ENCODE data around the gene ATP8B3.

The ATP8B3 gene

DNA sequence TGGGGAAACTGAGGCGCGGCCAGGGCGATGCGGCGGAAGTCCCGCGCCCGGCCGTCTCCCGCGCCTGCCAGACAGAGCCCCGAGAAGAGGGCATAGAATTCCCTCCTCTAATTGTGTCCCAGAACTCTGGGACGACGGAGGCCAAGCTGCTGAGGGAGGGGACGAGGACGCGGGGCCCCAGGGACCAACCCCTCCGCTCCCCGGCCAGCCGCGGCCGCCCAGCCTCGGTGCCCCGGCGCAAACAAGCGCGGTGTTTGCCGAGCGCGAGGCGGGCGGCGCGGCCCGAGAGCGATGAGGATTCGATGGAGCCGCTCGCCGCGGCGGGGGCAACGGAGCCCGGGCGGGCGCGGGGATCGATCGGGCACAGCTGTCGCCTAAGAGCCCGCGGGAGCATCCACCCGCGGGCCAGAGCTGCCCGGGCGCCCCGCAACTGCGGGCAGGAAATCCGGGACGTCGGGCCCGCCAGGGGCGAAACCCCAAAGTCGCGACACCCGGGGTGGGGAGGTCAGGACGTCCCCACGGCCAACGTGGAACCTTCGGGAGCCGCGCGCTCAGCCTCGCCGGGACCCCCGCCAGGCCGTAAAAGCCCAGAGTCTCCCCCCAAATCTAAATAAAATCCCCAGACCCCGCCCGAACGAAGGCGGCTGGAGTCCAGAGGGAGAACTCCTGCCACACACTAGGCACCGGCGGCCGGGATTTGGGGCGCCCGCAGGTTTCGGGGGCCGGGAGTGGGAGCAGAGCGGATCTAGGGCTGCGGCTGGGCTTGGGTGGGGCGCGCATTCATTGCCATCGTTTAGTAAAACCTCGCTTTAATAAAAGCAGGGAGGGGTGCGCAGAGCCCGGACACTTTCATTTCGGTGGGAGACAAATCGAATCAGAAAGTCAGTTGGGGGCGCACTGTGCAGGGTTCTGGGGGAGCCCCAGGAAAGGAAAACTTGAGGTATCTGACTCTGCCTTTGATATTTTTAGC, 62.4 kb downstream of the ATP8B3 start:
- Histone ChIP-seq H3K4me1 (ENCODE audit: insufficient read depth, low read length) (no peaks in the 10 kb centered on the region), H2AFZ (ENCODE audit: low read depth, low read length) (no peak overlapping the region), H3K4me2 (ENCODE audit: insufficient read depth, low read length) (no peak overlapping the region), H3K27me3 (ENCODE audit: insufficient read depth, low read length, poor library complexity) (peaks cover 3% of the 10 kb centered on the region), H3K79me2 (ENCODE audit: insufficient read depth, low read length) (no peaks in the 10 kb centered on the region), H3K9ac (ENCODE audit: low read depth, low read length) (no peak overlapping the region), H3K27ac (ENCODE audit: low read length) (no peak overlapping the region), H3K9me3 (ENCODE audit: insufficient read depth, low read length, severe bottlenecking) (no peaks in the 10 kb centered on the region), H3K36me3 (ENCODE audit: insufficient read depth, low read length) (no peaks in the 10 kb centered on the region), H3K4me3 (ENCODE audit: low read depth in 1 of 2, low read length in 2 of 2) (no peak overlapping the region), H4K20me1 (ENCODE audit: insufficient read depth, low read length) (peaks cover 3% of the 10 kb centered on the region)
- DNase-seq (no peak), ATAC-seq (ENCODE audit: insufficient read depth, low read depth) (no peak)
- TF ChIP-seq, protein P1, sequence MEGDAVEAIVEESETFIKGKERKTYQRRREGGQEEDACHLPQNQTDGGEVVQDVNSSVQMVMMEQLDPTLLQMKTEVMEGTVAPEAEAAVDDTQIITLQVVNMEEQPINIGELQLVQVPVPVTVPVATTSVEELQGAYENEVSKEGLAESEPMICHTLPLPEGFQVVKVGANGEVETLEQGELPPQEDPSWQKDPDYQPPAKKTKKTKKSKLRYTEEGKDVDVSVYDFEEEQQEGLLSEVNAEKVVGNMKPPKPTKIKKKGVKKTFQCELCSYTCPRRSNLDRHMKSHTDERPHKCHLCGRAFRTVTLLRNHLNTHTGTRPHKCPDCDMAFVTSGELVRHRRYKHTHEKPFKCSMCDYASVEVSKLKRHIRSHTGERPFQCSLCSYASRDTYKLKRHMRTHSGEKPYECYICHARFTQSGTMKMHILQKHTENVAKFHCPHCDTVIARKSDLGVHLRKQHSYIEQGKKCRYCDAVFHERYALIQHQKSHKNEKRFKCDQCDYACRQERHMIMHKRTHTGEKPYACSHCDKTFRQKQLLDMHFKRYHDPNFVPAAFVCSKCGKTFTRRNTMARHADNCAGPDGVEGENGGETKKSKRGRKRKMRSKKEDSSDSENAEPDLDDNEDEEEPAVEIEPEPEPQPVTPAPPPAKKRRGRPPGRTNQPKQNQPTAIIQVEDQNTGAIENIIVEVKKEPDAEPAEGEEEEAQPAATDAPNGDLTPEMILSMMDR (IDR thresholded peaks at IDR 0.05; ENCODE audit: borderline replicate concordance, extremely low read depth, low read length, poor library complexity, severe bottlenecking) = no peak
- TF ChIP-seq EZH2 (IDR thresholded peaks at IDR 0.05; ENCODE audit: borderline replicate concordance, low read depth, low read length, severe bottlenecking) = no peak

DNA sequence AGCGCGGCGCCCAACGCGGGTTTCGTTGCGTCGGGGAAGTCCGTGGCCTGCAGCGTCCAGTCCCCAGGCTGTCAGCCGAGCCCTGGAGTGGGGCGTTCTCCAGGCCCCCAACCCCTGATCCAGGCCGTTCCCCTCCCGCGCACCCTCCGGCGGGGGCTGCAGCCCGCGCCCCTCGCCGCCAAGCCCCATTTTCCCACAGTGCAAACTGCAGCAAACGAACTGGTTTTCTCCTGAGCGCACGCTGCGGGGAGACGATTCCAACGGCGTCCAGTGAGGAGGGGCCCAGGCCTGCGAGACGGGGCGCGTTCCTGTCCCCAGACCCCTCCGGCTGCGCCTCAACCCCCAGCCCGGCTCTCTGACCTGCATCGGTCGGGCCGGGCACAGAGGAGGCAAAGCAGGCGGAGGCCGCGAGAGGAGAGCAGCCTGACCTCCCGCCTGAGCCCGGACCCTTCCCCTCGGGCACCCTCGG, 63.2 kb downstream of the ATP8B3 start:
- Histone ChIP-seq H3K36me3 (ENCODE audit: insufficient read depth, low read length) (no peaks in the 10 kb centered on the region), H3K27ac (ENCODE audit: low read length) (no peak overlapping the region), H3K4me1 (ENCODE audit: insufficient read depth, low read length) (no peaks in the 10 kb centered on the region), H2AFZ (ENCODE audit: low read depth, low read length) (no peak overlapping the region), H4K20me1 (ENCODE audit: insufficient read depth, low read length) (peaks cover 3% of the 10 kb centered on the region), H3K27me3 (ENCODE audit: insufficient read depth, low read length, poor library complexity) (peaks cover 3% of the 10 kb centered on the region), H3K4me3 (ENCODE audit: low read depth in 1 of 2, low read length in 2 of 2) (no peak overlapping the region), H3K9me3 (ENCODE audit: insufficient read depth, low read length, severe bottlenecking) (no peaks in the 10 kb centered on the region), H3K79me2 (ENCODE audit: insufficient read depth, low read length) (no peaks in the 10 kb centered on the region), H3K9ac (ENCODE audit: low read depth, low read length) (no peak overlapping the region), H3K4me2 (ENCODE audit: insufficient read depth, low read length) (no peak overlapping the region)
- ATAC-seq (ENCODE audit: insufficient read depth, low read depth) (no peak), DNase-seq (no peak)
- TF ChIP-seq, protein P1 (IDR thresholded peaks at IDR 0.05; ENCODE audit: borderline replicate concordance, extremely low read depth, low read length, poor library complexity, severe bottlenecking) = no peak
- TF ChIP-seq EZH2 (IDR thresholded peaks at IDR 0.05; ENCODE audit: borderline replicate concordance, low read depth, low read length, severe bottlenecking) = no peak

DNA sequence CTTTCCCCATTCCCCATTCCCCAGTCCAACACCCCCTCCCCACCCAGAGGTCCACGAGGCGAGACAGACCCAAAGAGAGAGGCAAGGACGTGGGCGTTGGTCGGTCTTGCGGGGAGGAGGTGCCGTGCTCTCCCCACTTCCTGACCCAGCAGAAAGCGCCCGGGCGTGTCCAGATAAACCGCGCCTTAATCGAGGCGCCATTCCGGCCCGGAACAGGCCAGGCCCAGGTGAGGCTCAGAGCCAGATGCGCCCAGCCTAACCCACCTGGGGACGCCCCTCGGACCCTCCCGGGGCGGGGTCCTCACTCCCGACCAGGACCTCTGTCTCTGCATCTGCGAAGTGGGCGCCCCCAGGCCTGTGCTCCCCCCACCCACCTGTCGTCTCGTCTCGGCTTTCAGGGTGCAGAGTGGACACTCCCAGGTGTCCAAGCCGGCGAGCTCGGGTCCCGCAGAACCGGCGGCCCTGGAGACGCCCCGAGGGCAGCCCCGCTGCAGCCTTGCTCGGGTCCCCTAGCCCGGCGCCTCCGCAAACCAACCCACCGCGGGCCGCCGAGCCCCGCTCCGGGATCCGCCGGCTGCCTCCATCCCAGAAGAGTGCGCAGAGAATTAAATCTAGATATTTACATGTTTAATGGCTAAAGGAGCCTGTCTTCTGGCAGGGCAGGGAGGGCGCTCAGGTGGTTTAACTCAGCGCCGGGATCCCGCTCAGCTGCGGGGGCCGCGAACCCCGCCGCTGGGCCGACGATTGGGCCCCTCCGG, 63.8 kb downstream of the ATP8B3 start:
- DNase-seq = no peak
- Histone ChIP-seq H4K20me1 (ENCODE audit: insufficient read depth, low read length) (peaks cover 3% of the 10 kb centered on the region), H3K4me1 (ENCODE audit: insufficient read depth, low read length) (no peaks in the 10 kb centered on the region), H3K9me3 (ENCODE audit: insufficient read depth, low read length, severe bottlenecking) (no peaks in the 10 kb centered on the region), H3K27me3 (ENCODE audit: insufficient read depth, low read length, poor library complexity) (peaks cover 3% of the 10 kb centered on the region), H3K79me2 (ENCODE audit: insufficient read depth, low read length) (no peaks in the 10 kb centered on the region), H3K4me3 (ENCODE audit: low read depth in 1 of 2, low read length in 2 of 2) (no peak overlapping the region), H3K36me3 (ENCODE audit: insufficient read depth, low read length) (no peaks in the 10 kb centered on the region), H3K9ac (ENCODE audit: low read depth, low read length) (no peak overlapping the region), H3K27ac (ENCODE audit: low read length) (no peak overlapping the region), H3K4me2 (ENCODE audit: insufficient read depth, low read length) (no peak overlapping the region), H2AFZ (ENCODE audit: low read depth, low read length) (no peak overlapping the region)
- no peak for TF ChIP-seq EZH2 (IDR thresholded peaks at IDR 0.05; ENCODE audit: borderline replicate concordance, low read depth, low read length, severe bottlenecking)
- TF ChIP-seq, protein P1 (IDR thresholded peaks at IDR 0.05; ENCODE audit: borderline replicate concordance, extremely low read depth, low read length, poor library complexity, severe bottlenecking) = no peak
- ATAC-seq (ENCODE audit: insufficient read depth, low read depth) = no peak

Measured in DND-41 (cell line).